HepG2 (cell line): ENCODE results near the gene MEPE. TPM values are rescaled to one million over a fixed set of nuclear protein-coding genes. Genes with fewer than 3 reads are reported as not detected.
A peak's percentile ranks its signal among the peaks of the same experiment; 100 is the strongest.
"Not testable (repeated sequence)": the region's sequence is repeated elsewhere in the genome, so short reads cannot be mapped to it uniquely, and the experiment has no call there.

ENCODE experiments used
- ATAC-seq: fragments of 200-7000 bp; cut with Tn5 transposase; 3 replicates; pipeline ENCODE4 v1.9.1; 2020; ENCODE audit warnings: mild to moderate bottlenecking, moderate library complexity
- BruUV-seq: library from RNA; stranded (reverse); fragments of 400-500 nt; replicated peaks from 2 replicates; lab custom pipeline; 2021; lab: Mats Ljungman, UMichigan
- CTCF ChIA-PET: fragments of 300-600 bp; formaldehyde crosslinking; extraction: SDS; loops from one replicate; lab custom pipeline; 2021; ENCODE audit warnings: low total read pairs, inconsistent platforms, low intra/inter-chr PET ratio; lab: Yijun Ruan, JAX
- POLR2A ChIA-PET: fragments of 350-600 bp; sonication (Branson Sonifier 250); formaldehyde crosslinking; loops from one replicate; lab custom pipeline; 2020; ENCODE audit warnings: antibody characterized with exemption, inconsistent platforms; lab: Yijun Ruan, JAX
- DNase-seq: peaks from one replicate; pipeline ENCODE4 v3.0.0-alpha.2; 2015; ENCODE audit warnings: low spot score
- FAIRE-seq: peaks from 3 replicates; lab custom pipeline; 2011; peaks lifted over from hg19 to GRCh38; lab: Jason Lieb, UNC
- H2AFZ ChIP-seq: one replicate; pipeline ENCODE4 v1.6.1; 2011; ENCODE audit warnings: low read length, inconsistent platforms
- H3K27ac ChIP-seq: fragments of 300-600 bp; 3 replicates; pipeline ENCODE4 v1.8.0; 2011; ENCODE audit warnings: mixed run types, mild to moderate bottlenecking, mixed read lengths, low read length, inconsistent platforms; ENCODE audit not compliant: insufficient read depth; ENCODE audit errors: extremely low read length
- H3K27me3 ChIP-seq, 2 experiments: fragments of 200-600 bp in 1 of 2; 2 replicates in 1 of 2; 3 replicates in 1 of 2; pipeline versions ENCODE4 v1.6.0 to v1.8.0; 2011; ENCODE audit warnings: low read length in 2 of 2, mild to moderate bottlenecking in 2 of 2, moderate library complexity in 2 of 2, inconsistent platforms in 1 of 2; ENCODE audit not compliant: insufficient read depth in 2 of 2, control insufficient read depth in 1 of 2
- H3K36me3 ChIP-seq, 2 experiments: fragments of 200-600 bp in 1 of 2; replicated peaks in 1 of 2; 2 replicates in 1 of 2; 3 replicates in 1 of 2; pipeline versions ENCODE4 v1.5.1 to v1.8.0; 2011; ENCODE audit warnings: low read length in 2 of 2, inconsistent platforms in 1 of 2; ENCODE audit not compliant: insufficient read depth in 2 of 2, control insufficient read depth in 1 of 2
- H3K4me1 ChIP-seq: 2 replicates; pipeline ENCODE4 v1.5.1; 2012; ENCODE audit warnings: low read length, inconsistent platforms; ENCODE audit not compliant: insufficient read depth
- H3K4me2 ChIP-seq: 2 replicates; pipeline ENCODE4 v1.6.0; 2011; ENCODE audit warnings: low read depth, low read length, inconsistent platforms
- H3K4me3 ChIP-seq, 3 experiments: fragments of 200-600 bp in 1 of 3; sonication (generic), shearing (Covaris generic) in 1 of 3; replicated peaks in 1 of 3; 2 replicates each; pipeline ENCODE4 v1.5.1; 2011 to 2016; ENCODE audit warnings: low read length in 3 of 3, inconsistent platforms in 2 of 3, low read depth in 2 of 3, mild to moderate bottlenecking in 2 of 3, control low read depth in 1 of 3, mixed read lengths in 1 of 3; ENCODE audit not compliant: insufficient read depth in 1 of 3
- H3K79me2 ChIP-seq: one replicate; pipeline ENCODE4 v1.6.1; 2011; ENCODE audit warnings: low read length, inconsistent platforms; ENCODE audit not compliant: insufficient read depth
- H3K9ac ChIP-seq: 2 replicates; pipeline ENCODE4 v1.6.0; 2011; ENCODE audit warnings: mild to moderate bottlenecking, low read depth, low read length, inconsistent platforms; ENCODE audit not compliant: insufficient read depth
- H3K9me3 ChIP-seq: 2 replicates; pipeline ENCODE4 v1.5.1; 2012; ENCODE audit warnings: mild to moderate bottlenecking, low read length
- H4K20me1 ChIP-seq: 2 replicates; pipeline ENCODE4 v1.6.0; 2011; ENCODE audit warnings: inconsistent platforms, mild to moderate bottlenecking, low read length, moderate library complexity; ENCODE audit not compliant: insufficient read depth
- ARID5B ChIP-seq: IDR thresholded peaks from 2 replicates; pipeline ENCODE4 v1.4.0; 2020; ENCODE audit warnings: mild to moderate bottlenecking, missing genetic modification reagents
- ATF3 ChIP-seq: sonication (generic); formaldehyde crosslinking; IDR thresholded peaks from 2 replicates; pipeline ENCODE4 v1.4.0; 2020; ENCODE audit warnings: missing genetic modification reagents
- CEBPG ChIP-seq: IDR thresholded peaks from 2 replicates; pipeline ENCODE4 v1.6.1; 2016
- ETV5 ChIP-seq: IDR thresholded peaks from 2 replicates; pipeline ENCODE4 v1.6.1; 2018; ENCODE audit warnings: missing biosample characterization, missing genetic modification reagents, inconsistent platforms, borderline replicate concordance
- FOSL1 ChIP-seq: sonication (generic); formaldehyde crosslinking; IDR thresholded peaks from 2 replicates; pipeline ENCODE4 v1.9.0; 2021; ENCODE audit warnings: missing genetic modification reagents, borderline replicate concordance
- HMG20A ChIP-seq: IDR thresholded peaks from 2 replicates; pipeline ENCODE4 v1.6.1; 2016; ENCODE audit warnings: borderline replicate concordance
- WGBS: methylation state at CpG from one replicate; pipeline ENCODE4 v1.1.6; 2017; ENCODE audit warnings: low lambda C conversion rate; 5-methylcytosine and 5-hydroxymethylcytosine counted together
- in situ Hi-C: cut with HindIII; loops from 2 replicates; pipeline ENCODE4 v1.10.0; 2017; ENCODE audit warnings: low pct_unique_long_range_greater_than_20kb; ENCODE audit not compliant: extremely low pct_ligation_motif_present
- intact Hi-C: fragments of 100-400 bp; cut with micrococcal nuclease; formaldehyde crosslinking; loops from one replicate; pipeline ENCODE4 v1.10.0; 2022; ENCODE audit not compliant: unreplicated experiment
- polyA plus RNA-seq, 8 experiments: library from polyadenylated mRNA; depleted of rRNA in 3 of 8; stranded (reverse) in 7 of 8; unstranded in 1 of 8; fragments of >200 nt; fragmentation: Illumina TruSeq in 4 of 8; extraction: Trizol in 4 of 8; gene quantifications; 2 replicates each; pipeline versions ENCODE4 v1.2.1 to v1.2.3, GENCODE V29; 2011 to 2016; ENCODE audit warnings: low read depth in 4 of 8, missing spikeins in 1 of 8, mixed read lengths in 1 of 8; ENCODE audit not compliant: insufficient read depth in 1 of 8
- total RNA-seq, 5 experiments: library from RNA; depleted of rRNA; stranded (reverse); fragments of >200 nt; fragmentation: Illumina TruSeq; extraction: Trizol; gene quantifications; 2 replicates each; pipeline ENCODE4 v1.2.3, GENCODE V29; 2016; ENCODE audit warnings: low read depth in 1 of 5
- TF ChIP-seq, protein P1 (sequence below): sonication (generic); formaldehyde crosslinking; IDR thresholded peaks from 2 replicates; pipeline ENCODE4 v1.4.0; 2020; ENCODE audit warnings: mild to moderate bottlenecking, low read depth, missing genetic modification reagents
- TF ChIP-seq, protein P2 (sequence below): sonication (generic); formaldehyde crosslinking; IDR thresholded peaks from 2 replicates; pipeline ENCODE4 v1.4.0; 2020; ENCODE audit warnings: mild to moderate bottlenecking, missing genetic modification reagents

MEPE gene
- total and polyA plus RNA-seq, 2 of the 13 experiments (the other 11 are each of a cell fraction or from before 2014, with no cell fraction given): 0.04 TPM; not detected in 1

- in situ Hi-C loops, H2AFZ ChIP-seq, CTCF ChIA-PET, BruUV-seq, H3K4me3 ChIP-seq, H3K27me3 ChIP-seq, H3K4me2 ChIP-seq, H3K9me3 ChIP-seq, H3K79me2 ChIP-seq, DNase-seq, ATAC-seq, FAIRE-seq, H4K20me1 ChIP-seq, H3K9ac ChIP-seq, H3K36me3 ChIP-seq, POLR2A ChIA-PET, intact Hi-C loops, H3K27ac ChIP-seq: not testable (repeated sequence)
- H3K4me1 ChIP-seq: peaks cover 13% of the 10 kb centered on the region
Observed at GRCh38 chr4:87890753-87891152, 58.0 kb downstream of the MEPE start.

DNA sequence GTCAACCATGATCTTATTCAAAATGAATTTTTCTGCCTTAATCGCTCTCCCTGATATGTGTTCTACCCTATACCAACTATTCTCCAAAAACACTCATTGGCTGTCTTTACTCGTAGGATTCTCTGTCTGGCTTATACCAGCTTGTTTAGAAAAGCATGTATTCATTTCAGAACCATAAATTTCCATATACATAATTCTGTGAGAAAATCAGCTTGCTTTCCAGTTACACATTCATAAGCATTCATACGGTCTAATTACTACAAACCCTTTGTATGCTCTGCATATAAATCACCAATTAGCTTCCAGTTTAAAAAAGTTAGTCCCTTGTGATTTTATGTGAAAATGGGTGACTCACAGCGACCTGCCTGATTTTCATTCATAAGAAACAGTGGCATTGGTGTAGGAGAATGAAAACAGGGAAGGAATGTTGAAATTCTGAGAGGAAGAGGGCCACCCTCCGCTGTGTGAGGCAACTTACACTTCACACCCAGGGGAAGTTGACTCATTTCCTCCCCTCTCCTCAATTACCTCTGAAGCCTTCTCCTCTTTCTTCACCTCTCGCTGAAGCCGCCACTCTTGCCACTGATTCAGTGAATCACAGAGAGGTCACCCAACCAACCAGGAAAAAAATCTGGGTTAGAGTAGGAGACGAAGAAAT lies 63.3 kb downstream of the MEPE start:
- Histone ChIP-seq H3K4me2 (no peak overlapping the region), H2AFZ (no peak overlapping the region), H4K20me1 (no peaks in the 10 kb centered on the region), H3K9ac (no peak overlapping the region), H3K4me3 (no peak overlapping the region), H3K36me3 (no peaks in the 10 kb centered on the region), H3K79me2 (no peaks in the 10 kb centered on the region), H3K27me3 (no peaks in the 10 kb centered on the region), H3K9me3 (no peaks in the 10 kb centered on the region), H3K4me1 (peaks cover 14% of the 10 kb centered on the region; the same call in 1 of the 2 replicates), H3K27ac (no peak overlapping the region)
- POLR2A ChIA-PET: no interaction called here
- peak; percentile 52 for DNase-seq
- no peak for FAIRE-seq
- CTCF ChIA-PET: no interaction called here
- intact Hi-C loops (no loop called here), in situ Hi-C loops (no loop called here)
- 89% methylated on average over 8 of the region's 8 CpGs for WGBS
- no peak for ATAC-seq
- no TSS peak for BruUV-seq
- TF ChIP-seq, protein P1, sequence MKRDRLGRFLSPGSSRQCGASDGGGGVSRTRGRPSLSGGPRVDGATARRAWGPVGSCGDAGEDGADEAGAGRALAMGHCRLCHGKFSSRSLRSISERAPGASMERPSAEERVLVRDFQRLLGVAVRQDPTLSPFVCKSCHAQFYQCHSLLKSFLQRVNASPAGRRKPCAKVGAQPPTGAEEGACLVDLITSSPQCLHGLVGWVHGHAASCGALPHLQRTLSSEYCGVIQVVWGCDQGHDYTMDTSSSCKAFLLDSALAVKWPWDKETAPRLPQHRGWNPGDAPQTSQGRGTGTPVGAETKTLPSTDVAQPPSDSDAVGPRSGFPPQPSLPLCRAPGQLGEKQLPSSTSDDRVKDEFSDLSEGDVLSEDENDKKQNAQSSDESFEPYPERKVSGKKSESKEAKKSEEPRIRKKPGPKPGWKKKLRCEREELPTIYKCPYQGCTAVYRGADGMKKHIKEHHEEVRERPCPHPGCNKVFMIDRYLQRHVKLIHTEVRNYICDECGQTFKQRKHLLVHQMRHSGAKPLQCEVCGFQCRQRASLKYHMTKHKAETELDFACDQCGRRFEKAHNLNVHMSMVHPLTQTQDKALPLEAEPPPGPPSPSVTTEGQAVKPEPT (CRISPR knock-in tag): no peak
- TF ChIP-seq ATF3 (CRISPR knock-in tag): peak; percentile 51; the same call in 1 of the 2 replicates
- TF ChIP-seq FOSL1 (CRISPR knock-in tag): 0 out of 2 replicates have a peak, but pooled peaks have one; percentile 30
- TF ChIP-seq, protein P2, sequence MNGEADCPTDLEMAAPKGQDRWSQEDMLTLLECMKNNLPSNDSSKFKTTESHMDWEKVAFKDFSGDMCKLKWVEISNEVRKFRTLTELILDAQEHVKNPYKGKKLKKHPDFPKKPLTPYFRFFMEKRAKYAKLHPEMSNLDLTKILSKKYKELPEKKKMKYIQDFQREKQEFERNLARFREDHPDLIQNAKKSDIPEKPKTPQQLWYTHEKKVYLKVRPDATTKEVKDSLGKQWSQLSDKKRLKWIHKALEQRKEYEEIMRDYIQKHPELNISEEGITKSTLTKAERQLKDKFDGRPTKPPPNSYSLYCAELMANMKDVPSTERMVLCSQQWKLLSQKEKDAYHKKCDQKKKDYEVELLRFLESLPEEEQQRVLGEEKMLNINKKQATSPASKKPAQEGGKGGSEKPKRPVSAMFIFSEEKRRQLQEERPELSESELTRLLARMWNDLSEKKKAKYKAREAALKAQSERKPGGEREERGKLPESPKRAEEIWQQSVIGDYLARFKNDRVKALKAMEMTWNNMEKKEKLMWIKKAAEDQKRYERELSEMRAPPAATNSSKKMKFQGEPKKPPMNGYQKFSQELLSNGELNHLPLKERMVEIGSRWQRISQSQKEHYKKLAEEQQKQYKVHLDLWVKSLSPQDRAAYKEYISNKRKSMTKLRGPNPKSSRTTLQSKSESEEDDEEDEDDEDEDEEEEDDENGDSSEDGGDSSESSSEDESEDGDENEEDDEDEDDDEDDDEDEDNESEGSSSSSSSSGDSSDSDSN (CRISPR knock-in tag): no peak
- peak; percentile 34; the same call in 1 of the 2 replicates for TF ChIP-seq HMG20A
- TF ChIP-seq ETV5 (CRISPR knock-in tag): peak; percentile 78
- TF ChIP-seq CEBPG (CRISPR knock-in tag): 0 out of 2 replicates have a peak, but pooled peaks have one; percentile 39
- peak; percentile 38; the same call in 1 of the 2 replicates for TF ChIP-seq ARID5B (CRISPR knock-in tag)
